Measurements from ENCODE around the gene RGS7BP.
"Not testable (repeated sequence)": the region's sequence is repeated elsewhere in the genome, so short reads cannot be mapped to it uniquely, and the experiment has no call there.

RGS7BP gene

GRCh38 chr5:64558641-64559040 is 52.8 kb downstream of the RGS7BP start:
- DNase-seq (ENCODE audit: low read depth), result not testable (repeated sequence)

DNA sequence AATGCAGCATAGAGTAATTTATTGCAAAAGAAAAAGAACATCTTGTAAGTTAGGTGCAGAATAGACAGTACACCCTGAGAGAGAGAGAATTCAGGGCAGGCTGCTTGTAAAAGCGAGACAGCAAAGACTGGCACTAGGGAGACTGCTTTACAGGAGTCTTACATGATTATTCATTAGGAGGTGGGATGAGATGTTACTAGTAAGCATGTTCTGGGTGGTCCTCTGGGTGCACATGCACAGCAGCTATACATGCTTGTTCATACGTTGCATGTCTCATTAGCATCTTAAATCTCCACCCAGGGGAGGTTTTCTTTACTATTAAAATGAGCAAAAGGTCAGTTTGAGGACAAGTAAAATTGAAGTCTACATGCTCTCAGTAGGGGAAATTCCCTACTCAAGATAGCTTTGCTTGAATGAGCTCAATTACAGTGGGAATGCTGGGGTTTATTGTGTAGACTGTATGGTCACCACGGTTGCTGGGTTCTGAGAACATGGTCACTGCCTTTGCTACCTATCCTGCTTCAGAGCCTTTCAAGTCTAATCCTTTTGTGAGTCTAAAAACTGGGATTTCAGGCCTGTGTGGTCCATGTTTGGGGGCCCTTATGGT is 60.6 kb downstream of the RGS7BP start:
- DNase-seq (ENCODE audit: low read depth), result no peak

GRCh38 chr5:64569858-64570257 is 64.0 kb downstream of the RGS7BP start:
- no peak for DNase-seq (ENCODE audit: low read depth)

DNA sequence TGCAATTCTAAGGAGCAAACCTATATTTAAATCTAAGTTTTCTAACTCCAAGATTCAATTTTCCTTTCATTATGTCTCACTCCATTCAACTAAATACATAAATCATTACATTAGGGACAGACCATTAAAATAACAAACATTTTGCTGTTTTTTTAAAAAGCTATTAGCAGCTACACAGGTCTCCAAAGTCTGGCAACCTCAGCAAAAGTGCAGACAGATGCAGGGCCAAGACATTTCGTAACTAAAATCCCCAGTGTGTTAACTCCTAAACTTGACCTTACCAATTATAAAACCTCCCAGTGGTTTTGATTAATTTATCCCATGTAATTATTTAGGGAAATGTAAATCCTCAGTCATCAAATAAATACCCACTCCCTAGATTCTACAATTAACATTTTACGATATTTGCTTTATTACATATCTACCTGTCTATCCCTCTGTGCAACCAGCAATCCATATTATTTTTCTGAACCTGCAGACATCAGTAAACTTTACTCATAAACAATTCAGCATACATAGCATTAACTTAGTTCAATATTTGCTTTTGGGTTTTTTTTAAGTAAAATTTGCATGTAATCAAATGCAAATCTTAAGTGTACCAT is 64.7 kb downstream of the RGS7BP start:
- no peak for DNase-seq (ENCODE audit: low read depth)

DNA sequence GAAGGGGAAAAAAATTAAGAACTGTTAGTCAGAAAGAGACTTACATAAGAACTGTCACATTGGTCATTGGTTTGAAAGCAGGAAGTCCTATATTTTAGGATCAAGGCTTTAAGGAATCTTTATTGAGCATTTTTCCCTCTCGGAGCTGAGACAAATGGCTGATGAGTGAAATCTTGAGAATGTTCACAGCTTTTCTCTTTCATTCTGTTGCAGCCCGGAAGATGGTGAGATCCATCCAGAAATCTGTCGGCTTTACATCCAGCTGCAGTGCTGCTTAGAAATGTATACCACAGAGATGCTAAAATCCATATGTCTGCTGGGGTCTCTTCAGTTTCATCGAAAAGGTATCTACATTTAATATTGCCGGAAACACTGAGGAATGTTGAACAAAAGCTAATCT is 69.7 kb downstream of the RGS7BP start:
- no peak for DNase-seq (ENCODE audit: low read depth)

DNA sequence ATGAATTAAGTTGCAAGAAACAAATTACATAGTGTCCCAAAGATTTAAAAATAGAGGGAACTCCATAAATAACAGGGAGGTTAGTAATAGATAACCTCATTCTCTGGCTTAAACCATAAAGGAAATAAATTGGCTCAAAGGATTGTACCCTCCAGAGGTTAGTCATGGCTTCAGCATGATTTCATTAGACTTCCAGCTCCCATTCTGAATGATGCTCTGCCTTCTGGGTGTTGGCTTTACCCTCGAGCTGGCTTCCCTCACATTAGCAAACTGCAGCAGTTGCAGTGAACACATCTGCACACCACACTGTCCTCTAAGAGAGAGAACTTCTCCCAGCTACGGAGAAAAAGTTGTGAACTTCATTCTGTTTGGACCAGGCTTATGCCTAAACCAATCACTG is 70.4 kb downstream of the RGS7BP start:
- no peak for DNase-seq (ENCODE audit: low read depth)

DNA sequence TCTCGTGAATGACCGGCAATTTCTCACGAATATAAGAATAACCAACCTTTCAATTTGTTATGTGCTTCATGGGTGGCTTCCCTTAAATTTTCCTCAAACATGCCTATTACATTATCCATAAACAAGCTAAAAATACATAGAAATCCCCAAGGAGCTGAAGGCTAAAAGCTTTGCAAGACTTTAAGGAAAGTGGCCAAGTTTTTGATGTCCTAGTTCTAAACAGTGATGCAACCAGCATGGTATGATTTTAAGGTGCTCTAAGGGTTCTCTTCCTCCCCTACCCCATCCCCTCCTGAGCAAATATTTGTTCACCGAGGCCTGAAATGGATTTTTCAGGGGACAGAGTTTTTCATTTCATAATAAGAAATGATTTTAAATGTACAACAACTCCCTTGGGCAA is 79.8 kb downstream of the RGS7BP start:
- DNase-seq (ENCODE audit: low read depth), result no peak

DNA sequence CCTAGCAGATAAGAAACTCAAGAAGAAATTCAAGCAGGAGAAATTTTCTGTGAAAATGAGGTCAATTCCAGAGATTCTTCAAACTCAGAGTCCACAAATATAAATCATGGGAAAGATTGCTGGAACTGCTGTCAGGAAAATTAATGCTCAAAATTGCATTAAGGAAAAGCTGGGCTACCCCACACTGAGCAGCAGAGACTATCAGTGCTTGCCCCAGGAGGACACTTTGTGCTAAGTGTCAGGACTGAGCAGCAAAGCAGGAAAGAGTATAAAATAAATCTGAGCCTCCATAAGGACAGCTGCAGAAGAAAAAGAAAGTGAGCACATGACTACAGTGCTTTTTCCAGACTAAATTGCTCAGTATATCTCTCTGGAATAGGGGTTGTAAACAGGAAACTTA is 81.6 kb downstream of the RGS7BP start:
- DNase-seq (ENCODE audit: low read depth), result no peak

DNA sequence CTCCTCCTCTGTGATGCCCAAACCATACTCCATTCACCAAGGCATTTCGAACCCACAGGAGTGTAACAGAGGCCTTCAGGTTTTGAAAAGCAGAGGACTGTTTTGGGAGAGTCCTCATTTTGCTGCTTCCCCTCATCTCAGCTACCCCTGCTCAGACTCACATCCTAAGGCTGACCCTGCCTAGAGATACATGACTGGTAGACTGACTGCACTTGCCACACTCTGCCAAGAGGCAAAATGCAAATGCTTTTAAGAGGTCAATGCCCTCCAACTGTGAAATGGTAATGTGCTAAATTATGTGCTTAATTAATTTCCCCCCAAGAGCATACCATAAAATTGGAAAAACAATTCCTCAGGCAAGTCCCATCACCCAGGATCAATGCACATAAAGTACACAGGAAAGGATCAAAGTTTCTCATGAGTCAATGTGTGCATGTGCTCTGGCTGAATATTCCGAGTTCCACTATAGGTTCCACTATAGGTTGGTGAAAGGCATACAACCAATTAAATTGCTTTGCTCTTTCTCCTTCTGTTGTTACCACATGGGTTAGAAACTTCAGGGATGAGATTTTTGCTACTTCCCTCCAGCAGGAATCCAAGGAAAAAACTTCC is 87.0 kb downstream of the RGS7BP start:
- no peak for DNase-seq (ENCODE audit: low read depth)

DNA sequence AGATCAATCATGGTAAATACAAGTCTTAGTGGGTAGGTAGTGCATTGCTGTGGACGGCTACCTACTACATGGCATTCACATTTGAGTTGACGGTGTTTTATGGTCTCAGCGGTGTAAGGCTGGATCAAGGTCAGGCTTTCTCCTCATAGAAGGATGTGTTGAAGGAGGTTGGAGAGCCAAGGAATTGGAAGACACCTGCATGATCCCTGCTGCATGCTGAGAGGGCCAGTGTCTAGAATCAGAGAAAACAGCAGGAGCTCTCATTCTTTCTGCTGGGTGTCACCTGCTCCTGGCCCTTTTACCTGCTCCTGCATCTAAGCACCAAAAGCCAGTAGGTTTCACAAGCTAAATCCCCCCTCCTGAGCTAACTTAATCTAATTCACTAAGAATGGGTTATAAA is 88.2 kb downstream of the RGS7BP start:
- no peak for DNase-seq (ENCODE audit: low read depth)

- no peak for DNase-seq (ENCODE audit: low read depth)
Measured at GRCh38 chr5:64594601-64595000, 88.8 kb downstream of the RGS7BP start.

GRCh38 chr5:64595031-64595855 is 89.4 kb downstream of the RGS7BP start:
- no peak for DNase-seq (ENCODE audit: low read depth)

DNA sequence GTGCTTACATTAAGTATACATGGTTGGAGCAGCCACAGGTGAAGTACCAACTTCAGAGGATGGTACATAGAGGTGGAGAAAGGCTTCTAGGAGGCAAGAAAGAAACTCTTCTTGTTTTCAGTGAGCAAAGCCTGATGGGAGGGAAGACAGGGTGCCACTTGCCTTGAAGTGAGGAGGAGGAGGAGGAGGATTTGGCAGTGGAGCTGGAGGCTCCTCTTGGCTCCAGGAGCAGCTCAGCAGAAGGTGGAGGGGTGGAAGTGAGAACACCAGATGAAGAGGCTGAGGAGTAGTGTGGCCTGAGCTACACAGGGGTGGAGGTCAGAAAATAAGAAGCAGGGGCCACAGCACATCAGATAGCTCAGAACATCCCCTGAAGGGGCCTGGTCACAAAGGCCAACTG is 93.4 kb downstream of the RGS7BP start:
- DNase-seq (ENCODE audit: low read depth), result no peak

GRCh38 chr5:64603676-64604075 is 97.9 kb downstream of the RGS7BP start:
- no peak for DNase-seq (ENCODE audit: low read depth)

GRCh38 chr5:64606926-64607325 is 101.1 kb downstream of the RGS7BP start:
- DNase-seq (ENCODE audit: low read depth), result no peak

- DNase-seq (ENCODE audit: low read depth), result peak; percentile 17
Measured at GRCh38 chr5:64612344-64612961, 106.6 kb downstream of the RGS7BP start.

DNA sequence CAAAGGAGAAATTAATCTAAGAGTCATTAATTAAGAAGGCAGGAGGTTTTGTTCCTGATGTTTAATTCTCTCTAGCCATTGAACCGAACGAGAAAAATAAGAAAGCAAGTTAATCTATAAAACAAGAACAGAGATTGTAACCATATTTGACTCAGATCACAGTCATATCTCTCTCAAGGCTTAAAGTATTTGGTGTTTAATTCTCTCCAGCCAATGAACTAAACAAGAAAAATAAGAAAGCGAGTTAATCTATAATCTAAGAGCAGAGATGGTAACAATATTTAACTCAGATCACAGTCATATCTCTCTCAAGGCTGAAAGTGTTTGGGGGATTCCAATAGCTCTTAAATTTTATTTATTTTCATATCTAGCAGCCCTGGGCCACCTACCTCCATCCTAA is 110.1 kb downstream of the RGS7BP start:
- DNase-seq (ENCODE audit: low read depth), result no peak

- DNase-seq (ENCODE audit: low read depth), result no peak
Measured at GRCh38 chr5:64619609-64620008, 113.8 kb downstream of the RGS7BP start.

DNA sequence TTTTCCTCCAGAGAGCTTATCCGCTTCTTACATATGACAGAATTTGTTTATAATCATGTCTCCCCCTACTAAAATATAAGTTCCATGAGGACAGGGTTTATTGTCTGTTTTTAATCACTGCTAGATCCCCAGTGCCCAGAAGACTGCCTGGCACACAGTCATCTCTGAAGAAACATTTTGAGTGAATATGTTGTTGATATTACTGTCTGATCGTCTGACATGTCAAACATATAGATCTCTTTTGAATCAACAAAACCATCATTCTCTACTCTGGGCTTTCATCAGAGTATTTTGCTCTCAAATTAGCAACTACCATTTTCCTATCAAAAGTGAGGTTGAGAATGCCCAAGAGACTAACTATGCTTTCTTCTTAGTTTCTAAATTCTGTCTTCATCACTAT is 117.2 kb downstream of the RGS7BP start:
- DNase-seq (ENCODE audit: low read depth), result no peak

DNA sequence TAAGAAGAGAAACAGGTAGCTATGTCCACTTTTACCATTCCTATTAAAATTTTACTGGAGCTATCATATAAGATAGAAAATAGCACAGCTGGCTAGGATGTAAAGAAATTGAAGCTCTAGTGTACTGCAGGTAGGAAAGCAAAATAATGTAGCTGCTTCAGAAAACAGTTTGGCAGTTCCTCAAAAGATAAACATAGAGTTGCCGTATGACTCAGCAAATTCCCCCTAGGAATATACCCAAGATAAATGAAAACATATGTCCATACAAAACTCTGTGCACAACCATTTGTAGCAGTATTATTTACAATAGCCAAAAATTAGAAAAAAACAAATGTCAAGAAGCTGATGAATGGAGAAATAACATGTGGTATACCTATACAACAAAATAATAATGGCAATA is 119.9 kb downstream of the RGS7BP start:
- no peak for DNase-seq (ENCODE audit: low read depth)

DNA sequence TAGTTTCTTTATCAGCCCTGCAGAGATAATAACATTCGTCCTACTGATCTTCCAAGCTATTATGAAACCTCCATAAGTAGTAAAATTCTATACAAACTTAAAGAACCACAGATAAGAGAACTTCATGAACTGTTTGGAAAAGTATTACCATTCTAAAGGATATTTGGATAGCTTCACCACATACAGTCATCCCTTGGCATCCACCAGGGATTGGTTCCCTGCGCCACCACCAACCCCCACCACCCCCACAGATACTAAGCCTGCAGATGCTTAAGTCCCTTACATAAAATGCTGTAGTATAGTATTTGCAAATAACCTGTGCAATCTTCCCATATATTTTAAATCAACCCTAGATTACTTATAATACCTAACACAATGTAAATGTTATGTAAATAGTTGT is 123.1 kb downstream of the RGS7BP start:
- no peak for DNase-seq (ENCODE audit: low read depth)

DNA sequence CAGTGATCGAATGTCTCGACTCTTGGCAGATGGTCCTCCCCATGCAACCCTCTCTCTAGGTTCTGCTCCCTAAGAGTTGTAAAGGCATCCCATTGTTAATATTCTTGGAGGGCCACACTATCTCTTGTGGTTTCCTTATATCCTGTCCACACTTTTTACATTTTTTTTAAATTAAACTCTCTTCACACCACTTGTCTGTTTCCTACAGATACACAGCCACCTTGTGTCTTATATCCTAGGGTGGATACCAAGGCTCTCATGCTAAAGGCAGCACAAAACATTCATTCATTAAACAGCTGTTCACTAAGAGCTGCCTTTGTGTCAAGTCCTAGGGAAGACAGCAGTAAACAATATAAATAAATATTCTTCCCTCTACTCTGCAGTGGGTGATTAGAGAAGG is 124.0 kb downstream of the RGS7BP start:
- DNase-seq (ENCODE audit: low read depth), result no peak

DNA sequence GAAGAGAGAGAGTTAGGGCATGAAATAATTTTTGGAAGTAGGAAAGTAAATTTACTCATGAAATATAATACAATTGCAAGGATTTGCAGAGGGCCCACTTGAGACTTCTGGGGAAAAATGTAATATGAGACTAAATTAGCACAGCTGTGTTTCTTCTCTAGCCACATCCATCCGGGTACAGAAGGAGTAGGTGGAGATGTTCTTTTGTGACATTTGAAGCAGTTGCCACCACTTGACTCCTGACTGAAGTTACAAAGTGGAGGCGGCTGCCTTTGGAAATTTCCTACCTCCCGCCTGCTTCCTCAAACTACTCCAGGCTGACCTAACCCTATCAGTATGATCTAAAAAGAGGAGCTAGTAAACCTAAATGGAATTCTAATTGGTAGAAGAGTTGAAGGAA is 126.4 kb downstream of the RGS7BP start:
- DNase-seq (ENCODE audit: low read depth), result no peak

Measured in GM04503 (cell line).